ENCODE results near the gene TELO2.

DNA sequence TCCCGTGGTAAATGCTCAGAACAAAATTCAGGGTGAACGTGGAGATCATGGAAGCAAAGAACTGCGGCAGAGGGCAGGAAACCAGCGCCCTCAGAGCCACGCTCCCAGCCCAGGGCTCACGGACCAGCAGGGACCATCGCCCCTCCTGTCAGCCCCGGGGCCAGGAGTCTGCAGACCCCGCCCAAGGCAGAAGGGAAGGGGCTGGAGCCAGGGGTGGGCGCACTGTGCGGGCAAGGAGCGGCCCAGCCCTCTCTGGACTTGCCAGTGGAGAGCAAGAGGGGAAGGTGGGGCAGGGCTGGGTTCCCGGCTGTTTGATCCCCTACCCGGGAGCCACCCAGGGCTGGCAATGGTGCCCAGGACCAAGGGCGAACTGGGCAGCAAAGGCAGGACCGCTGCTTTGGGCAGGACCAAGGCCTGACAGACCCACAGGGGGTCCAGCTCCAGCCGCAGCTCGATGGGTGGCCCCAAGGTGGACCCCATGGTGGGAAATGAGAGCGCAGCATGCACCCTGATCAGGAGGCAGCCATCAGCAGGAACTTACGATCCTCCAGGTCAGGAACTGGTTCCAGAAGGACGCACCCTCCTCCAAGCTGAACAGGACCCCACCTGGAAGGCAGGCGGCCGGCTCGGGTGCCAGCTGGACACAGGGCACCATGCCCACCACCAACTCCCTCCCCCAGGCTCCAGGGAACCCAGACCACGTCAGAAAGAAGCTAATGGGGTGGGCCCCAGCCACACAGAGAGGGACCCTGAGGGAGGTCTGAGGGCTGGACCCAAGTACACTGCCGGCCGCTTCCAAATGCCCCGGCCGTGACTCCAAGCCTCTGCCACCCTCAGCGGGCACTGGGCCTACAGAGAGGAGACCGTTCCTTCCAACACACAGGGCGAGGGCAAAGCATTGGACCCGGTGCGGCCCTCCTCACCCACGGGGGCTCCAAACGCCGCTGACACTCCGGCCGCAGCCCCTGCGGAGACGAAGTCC, 37.7 kb upstream of the TELO2 start:
- TF ChIP-seq, protein P1, sequence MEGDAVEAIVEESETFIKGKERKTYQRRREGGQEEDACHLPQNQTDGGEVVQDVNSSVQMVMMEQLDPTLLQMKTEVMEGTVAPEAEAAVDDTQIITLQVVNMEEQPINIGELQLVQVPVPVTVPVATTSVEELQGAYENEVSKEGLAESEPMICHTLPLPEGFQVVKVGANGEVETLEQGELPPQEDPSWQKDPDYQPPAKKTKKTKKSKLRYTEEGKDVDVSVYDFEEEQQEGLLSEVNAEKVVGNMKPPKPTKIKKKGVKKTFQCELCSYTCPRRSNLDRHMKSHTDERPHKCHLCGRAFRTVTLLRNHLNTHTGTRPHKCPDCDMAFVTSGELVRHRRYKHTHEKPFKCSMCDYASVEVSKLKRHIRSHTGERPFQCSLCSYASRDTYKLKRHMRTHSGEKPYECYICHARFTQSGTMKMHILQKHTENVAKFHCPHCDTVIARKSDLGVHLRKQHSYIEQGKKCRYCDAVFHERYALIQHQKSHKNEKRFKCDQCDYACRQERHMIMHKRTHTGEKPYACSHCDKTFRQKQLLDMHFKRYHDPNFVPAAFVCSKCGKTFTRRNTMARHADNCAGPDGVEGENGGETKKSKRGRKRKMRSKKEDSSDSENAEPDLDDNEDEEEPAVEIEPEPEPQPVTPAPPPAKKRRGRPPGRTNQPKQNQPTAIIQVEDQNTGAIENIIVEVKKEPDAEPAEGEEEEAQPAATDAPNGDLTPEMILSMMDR (IDR thresholded peaks at IDR 0.05; ENCODE audit: low read depth, low read length) = no peak
- TF ChIP-seq EZH2phosphoT487 (IDR thresholded peaks at IDR 0.05; ENCODE audit: low read depth) = no peak
